Measurements from ENCODE around the gene TIGIT.

Gene TIGIT

GRCh38 chr3:114295946-114296345 lies 2.1 kb downstream of the TIGIT start:
- DNase-seq (ENCODE audit: insufficient read length, low spot score), result no peak
- TF ChIP-seq CTCF (IDR thresholded peaks at IDR 0.05; ENCODE audit: insufficient read depth, missing control alignments), result no peak
- FAIRE-seq, result no peak

GRCh38 chr3:114299421-114299820 lies 5.6 kb downstream of the TIGIT start:
- DNase-seq (ENCODE audit: insufficient read length, low spot score), result no peak
- FAIRE-seq, result no peak
- no peak for TF ChIP-seq CTCF (IDR thresholded peaks at IDR 0.05; ENCODE audit: insufficient read depth, missing control alignments)

- DNase-seq (ENCODE audit: insufficient read length, low spot score), result no peak
- no peak for TF ChIP-seq CTCF (IDR thresholded peaks at IDR 0.05; ENCODE audit: insufficient read depth, missing control alignments)
- FAIRE-seq, result no peak
Measured at GRCh38 chr3:114299941-114300624, 6.3 kb downstream of the TIGIT start.

GRCh38 chr3:114307222-114307830 lies 13.5 kb downstream of the TIGIT start:
- no peak for TF ChIP-seq CTCF (IDR thresholded peaks at IDR 0.05; ENCODE audit: insufficient read depth, missing control alignments)
- no peak for FAIRE-seq
- no peak for DNase-seq (ENCODE audit: insufficient read length, low spot score)

- no peak for TF ChIP-seq CTCF (IDR thresholded peaks at IDR 0.05; ENCODE audit: insufficient read depth, missing control alignments)
- DNase-seq (ENCODE audit: insufficient read length, low spot score) (no peak), FAIRE-seq (no peak)
Measured at GRCh38 chr3:114307832-114308231, 14.0 kb downstream of the TIGIT start.

- no peak for TF ChIP-seq CTCF (IDR thresholded peaks at IDR 0.05; ENCODE audit: insufficient read depth, missing control alignments)
- DNase-seq (ENCODE audit: insufficient read length, low spot score) (no peak), FAIRE-seq (no peak)
Measured at GRCh38 chr3:114308377-114308776, 14.5 kb downstream of the TIGIT start.

- no peak for TF ChIP-seq CTCF (IDR thresholded peaks at IDR 0.05; ENCODE audit: insufficient read depth, missing control alignments)
- no peak for DNase-seq (ENCODE audit: insufficient read length, low spot score)
- FAIRE-seq, result no peak
Measured at GRCh38 chr3:114308830-114309229, 15.0 kb downstream of the TIGIT start.
